Right atrium auricular region (tissue), 2 donors: ENCODE data around the gene FAM228B. TPM values are rescaled to one million over a fixed set of nuclear protein-coding genes. Genes with fewer than 3 reads are reported as not detected.
"Not testable (repeated sequence)": the region's sequence is repeated elsewhere in the genome, so short reads cannot be mapped to it uniquely, and the experiment has no call there.

Experiments
- DNase-seq: peaks from one replicate; pipeline ENCODE4 v3.0.0-alpha.2; 2019; ENCODE audit warnings: low spot score
- H3K27ac ChIP-seq, 2 donors: fragments of 200-600 bp; sonication (generic); 1 replicate in 1 of 2; 2 replicates in 1 of 2; pipeline ENCODE4 v1.5.1; 2016 to 2019
- H3K27me3 ChIP-seq, 2 donors: fragments of 200-600 bp; sonication (generic); one replicate each; pipeline versions ENCODE4 v1.5.1 to v1.6.0; 2017 to 2019
- H3K36me3 ChIP-seq: fragments of 200-600 bp; sonication (generic); one replicate; pipeline ENCODE4 v1.5.1; 2016
- H3K4me1 ChIP-seq, 2 donors: fragments of 200-600 bp; sonication (generic); one replicate each; pipeline versions ENCODE4 v1.5.1 to v1.6.0; 2017 to 2019
- H3K4me3 ChIP-seq, 2 donors: fragments of 200-600 bp; sonication (generic); 1 replicate in 1 of 2; 2 replicates in 1 of 2; pipeline ENCODE4 v1.5.1; 2017 to 2019; ENCODE audit warnings: mild to moderate bottlenecking in 1 of 2, moderate library complexity in 1 of 2
- H3K9me3 ChIP-seq, 2 donors: fragments of 200-600 bp; sonication (generic); one replicate each; pipeline ENCODE4 v1.5.1; 2019
- CTCF ChIP-seq, 2 donors: fragments of 200-600 bp; sonication (generic); IDR thresholded peaks; one replicate each; pipeline ENCODE4 v1.5.1; 2019; ENCODE audit warnings: antibody characterized with exemption in 2 of 2
- total RNA-seq, 2 donors: library from RNA; depleted of rRNA; stranded (reverse); fragments of >200 nt; gene quantifications; one replicate each; pipeline ENCODE4 v1.1.0, GENCODE V29; 2016

The FAM228B gene
- total RNA-seq, 2 donors from 2014 or later: 15.6 to 31.1 TPM

- H3K4me3 ChIP-seq: no peak overlapping the region
- H3K36me3 ChIP-seq: no peaks in the 10 kb centered on the region
- H3K27ac ChIP-seq: no peak overlapping the region
- peaks cover 0 to 7% of the 10 kb centered on the region in 2 donors for H3K9me3 ChIP-seq
- TF ChIP-seq CTCF (IDR thresholded peaks at IDR 0.05): no peak
- DNase-seq: no peak
- H3K4me1 ChIP-seq: peaks cover 0 to 9% of the 10 kb centered on the region in 2 donors
- H3K27me3 ChIP-seq: no peaks in the 10 kb centered on the region
Measured at GRCh38 chr2:24132543-24132942, 9.3 kb downstream of the FAM228B start.

- not testable (repeated sequence) for H3K36me3 ChIP-seq, H3K27me3 ChIP-seq, DNase-seq, H3K4me1 ChIP-seq, H3K27ac ChIP-seq, H3K9me3 ChIP-seq, H3K4me3 ChIP-seq
Measured at GRCh38 chr2:24140305-24140704, 17.0 kb downstream of the FAM228B start.

GRCh38 chr2:24147364-24147763, 24.1 kb downstream of the FAM228B start:
- Histone ChIP-seq H3K27ac (no peak overlapping the region), H3K27me3 (no peaks in the 10 kb centered on the region), H3K4me1 (no peaks in the 10 kb centered on the region), H3K36me3 (peaks cover 23% of the 10 kb centered on the region), H3K9me3 (peaks cover 0 to 17% of the 10 kb centered on the region in 2 donors), H3K4me3 (no peak overlapping the region)
- DNase-seq: no peak
- no peak for TF ChIP-seq CTCF (IDR thresholded peaks at IDR 0.05)

GRCh38 chr2:24152413-24153197, 29.3 kb downstream of the FAM228B start:
- Histone ChIP-seq H3K4me1 (no peaks in the 10 kb centered on the region), H3K27me3 (no peaks in the 10 kb centered on the region), H3K27ac (no peak overlapping the region), H3K4me3 (no peak overlapping the region), H3K36me3 (peaks cover 21% of the 10 kb centered on the region), H3K9me3 (peaks cover 0 to 8% of the 10 kb centered on the region in 2 donors)
- no peak for DNase-seq
- TF ChIP-seq CTCF (IDR thresholded peaks at IDR 0.05): no peak

GRCh38 chr2:24153478-24153877, 30.2 kb downstream of the FAM228B start:
- Histone ChIP-seq H3K27me3 (no peaks in the 10 kb centered on the region), H3K9me3 (no peaks in the 10 kb centered on the region), H3K36me3 (peaks cover 13% of the 10 kb centered on the region), H3K27ac (no peak overlapping the region), H3K4me3 (no peak overlapping the region), H3K4me1 (no peaks in the 10 kb centered on the region)
- no peak for DNase-seq
- no peak for TF ChIP-seq CTCF (IDR thresholded peaks at IDR 0.05)

- H3K36me3 ChIP-seq: peaks cover 12% of the 10 kb centered on the region
- H3K4me3 ChIP-seq: no peak overlapping the region
- H3K4me1 ChIP-seq: no peaks in the 10 kb centered on the region
- no peak for DNase-seq
- no peak for TF ChIP-seq CTCF (IDR thresholded peaks at IDR 0.05)
- no peaks in the 10 kb centered on the region for H3K27me3 ChIP-seq
- H3K27ac ChIP-seq: no peak overlapping the region
- H3K9me3 ChIP-seq: no peaks in the 10 kb centered on the region
Measured at GRCh38 chr2:24158131-24158530, 34.9 kb downstream of the FAM228B start.
